CD4-positive, alpha-beta T cell treated with Interleukin-17A for 1 hour (primary cell): ENCODE data around the gene MEX3A.

ENCODE experiments used
- DNase-seq: peaks from one replicate; pipeline ENCODE4 v3.0.0-alpha.2; 2020

MEX3A gene

DNA sequence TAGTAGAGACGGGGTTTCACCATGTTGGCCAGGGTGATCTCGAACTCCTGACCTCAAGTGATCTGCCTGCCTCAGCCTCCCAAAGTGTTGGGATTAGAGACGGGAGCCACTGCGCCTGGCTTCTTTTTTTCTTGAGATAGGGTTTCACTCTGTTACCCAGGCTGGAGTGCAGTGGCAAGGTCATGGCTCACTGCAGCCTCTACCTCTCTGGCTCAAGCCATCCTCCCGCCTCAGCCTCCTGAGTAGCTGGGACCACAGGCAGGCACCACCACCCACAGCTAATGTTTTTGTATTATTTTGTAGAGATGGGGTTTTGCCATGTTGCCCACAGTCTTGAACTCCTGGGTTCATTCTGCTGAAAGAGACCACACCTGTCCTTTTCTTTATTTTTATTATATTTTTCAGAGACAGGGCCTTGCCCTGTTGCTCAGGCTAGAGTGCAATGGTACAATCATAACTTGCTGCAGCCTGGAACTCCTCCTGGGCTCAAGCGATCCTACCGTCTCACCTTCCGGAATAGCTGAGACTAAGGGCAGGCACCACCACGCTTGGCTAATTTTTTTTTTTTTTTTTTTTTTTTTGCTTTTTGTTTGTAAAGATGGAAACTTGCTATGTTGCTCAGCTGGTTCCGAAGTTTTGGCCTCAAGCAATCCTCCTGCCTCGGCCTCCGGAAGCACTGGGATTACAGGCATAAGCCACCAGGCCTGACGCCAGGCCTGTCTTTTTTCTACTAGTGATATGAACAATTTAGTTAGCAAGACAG lies 35.3 kb upstream of the MEX3A start:
- DNase-seq, result peak; percentile 40

DNA sequence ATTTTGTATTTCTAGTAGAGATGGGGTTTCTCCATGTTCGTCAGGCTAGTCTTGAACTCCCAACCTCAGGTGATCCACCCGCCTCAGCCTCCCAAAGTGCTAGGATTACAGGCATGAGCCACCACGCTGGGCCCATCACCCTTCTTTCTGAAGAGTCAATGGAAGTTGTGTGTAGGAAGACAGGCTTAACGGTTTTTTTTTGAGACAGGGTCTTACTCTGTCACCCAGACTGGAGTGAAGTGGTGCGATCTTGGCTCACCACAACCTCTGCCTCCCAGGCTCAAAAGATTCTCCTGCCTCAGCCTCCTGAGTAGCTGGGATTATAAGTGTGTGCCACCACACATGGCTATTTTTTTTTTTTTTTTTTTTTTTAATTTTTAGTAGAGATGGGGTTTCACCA lies 34.5 kb upstream of the MEX3A start:
- DNase-seq, result peak; percentile 36

DNA sequence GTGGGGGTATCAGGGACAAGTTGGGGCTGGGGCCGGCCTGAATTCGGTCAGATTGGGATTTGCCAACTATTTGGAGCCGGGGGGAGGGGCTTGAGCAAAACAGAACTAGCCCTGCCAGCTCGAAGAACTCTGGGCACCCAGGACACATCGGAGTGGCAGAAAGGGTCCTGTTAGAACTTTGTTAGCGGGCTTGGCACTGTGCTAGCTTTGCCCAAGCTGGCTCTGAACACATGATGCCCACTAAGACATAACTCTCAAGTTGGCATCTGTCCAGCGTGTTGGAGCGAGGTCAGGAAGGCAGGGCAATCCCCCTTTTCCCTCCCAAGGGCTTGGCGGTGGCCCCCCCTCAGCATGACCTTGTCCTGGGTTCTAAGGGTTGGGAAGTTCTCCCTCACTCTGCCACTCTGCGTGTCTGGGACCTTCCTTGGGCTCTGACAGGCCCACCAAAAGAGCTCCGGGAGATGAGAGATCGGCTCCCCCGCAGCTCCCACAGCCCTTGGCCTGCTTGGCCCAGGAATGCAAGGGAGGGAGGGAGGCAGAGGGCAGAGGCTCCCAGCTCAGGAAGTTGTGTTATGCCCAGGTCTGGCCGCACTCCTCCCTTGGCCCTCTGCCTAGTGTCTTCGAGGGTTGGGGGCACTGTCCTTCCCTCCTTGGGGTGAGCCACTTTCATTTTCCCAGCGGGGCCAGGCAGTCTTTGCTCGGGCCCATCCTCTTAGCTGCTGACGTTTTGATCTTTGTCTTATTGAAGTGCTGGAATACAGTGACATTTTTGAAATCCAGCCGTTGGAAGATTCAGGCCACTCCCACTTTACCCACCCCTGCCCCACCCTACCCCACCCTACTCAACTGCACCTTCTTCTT lies 33.5 kb upstream of the MEX3A start:
- DNase-seq, result peak; percentile 47

DNA sequence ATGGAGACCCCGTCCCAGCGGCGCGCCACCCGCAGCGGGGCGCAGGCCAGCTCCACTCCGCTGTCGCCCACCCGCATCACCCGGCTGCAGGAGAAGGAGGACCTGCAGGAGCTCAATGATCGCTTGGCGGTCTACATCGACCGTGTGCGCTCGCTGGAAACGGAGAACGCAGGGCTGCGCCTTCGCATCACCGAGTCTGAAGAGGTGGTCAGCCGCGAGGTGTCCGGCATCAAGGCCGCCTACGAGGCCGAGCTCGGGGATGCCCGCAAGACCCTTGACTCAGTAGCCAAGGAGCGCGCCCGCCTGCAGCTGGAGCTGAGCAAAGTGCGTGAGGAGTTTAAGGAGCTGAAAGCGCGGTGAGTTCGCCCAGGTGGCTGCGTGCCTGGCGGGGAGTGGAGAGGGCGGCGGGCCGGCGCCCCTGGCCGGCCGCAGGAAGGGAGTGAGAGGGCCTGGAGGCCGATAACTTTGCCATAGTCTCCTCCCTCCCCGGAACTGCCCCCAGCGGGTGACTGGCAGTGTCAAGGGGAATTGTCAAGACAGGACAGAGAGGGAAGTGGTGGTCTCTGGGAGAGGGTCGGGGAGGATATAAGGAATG lies 32.8 kb upstream of the MEX3A start:
- peak; percentile 35 for DNase-seq

DNA sequence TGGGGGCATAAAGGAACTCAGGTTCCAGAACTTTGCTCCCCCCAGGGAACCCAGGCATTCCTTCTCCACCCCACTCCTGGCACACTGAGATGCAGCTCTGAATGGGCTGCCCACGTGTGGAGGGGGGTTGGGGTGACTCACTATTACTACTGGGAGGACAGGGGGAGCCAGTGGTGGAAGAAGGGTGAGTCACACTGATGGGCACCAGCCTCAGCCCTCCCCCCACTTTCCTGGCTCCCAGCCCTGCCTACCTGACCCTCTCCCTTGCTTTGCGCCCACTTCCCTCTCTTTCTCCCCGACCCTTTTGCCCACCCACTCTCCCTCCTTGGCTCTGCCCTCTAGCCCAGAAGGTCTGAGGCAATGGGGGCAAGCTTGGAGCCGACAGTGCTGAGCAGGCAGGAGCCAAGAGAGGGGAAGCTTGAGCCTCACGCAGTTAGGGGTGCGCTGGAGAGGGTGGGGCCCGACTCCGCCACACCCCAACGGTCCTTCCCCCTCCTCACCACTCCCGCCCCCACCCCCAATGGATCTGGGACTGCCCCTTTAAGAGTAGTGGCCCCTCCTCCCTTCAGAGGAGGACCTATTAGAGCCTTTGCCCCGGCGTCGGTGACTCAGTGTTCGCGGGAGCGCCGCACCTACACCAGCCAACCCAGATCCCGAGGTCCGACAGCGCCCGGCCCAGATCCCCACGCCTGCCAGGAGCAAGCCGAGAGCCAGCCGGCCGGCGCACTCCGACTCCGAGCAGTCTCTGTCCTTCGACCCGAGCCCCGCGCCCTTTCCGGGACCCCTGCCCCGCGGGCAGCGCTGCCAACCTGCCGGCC lies 32.0 kb upstream of the MEX3A start, which contains the start of gene LMNA:
Gene LMNA, plus strand, starts transcription at position 611 of the 818 bp plus-strand sequence. CDS start 208 bp downstream, outside the sequence.
- peak; percentile 90 for DNase-seq

DNA sequence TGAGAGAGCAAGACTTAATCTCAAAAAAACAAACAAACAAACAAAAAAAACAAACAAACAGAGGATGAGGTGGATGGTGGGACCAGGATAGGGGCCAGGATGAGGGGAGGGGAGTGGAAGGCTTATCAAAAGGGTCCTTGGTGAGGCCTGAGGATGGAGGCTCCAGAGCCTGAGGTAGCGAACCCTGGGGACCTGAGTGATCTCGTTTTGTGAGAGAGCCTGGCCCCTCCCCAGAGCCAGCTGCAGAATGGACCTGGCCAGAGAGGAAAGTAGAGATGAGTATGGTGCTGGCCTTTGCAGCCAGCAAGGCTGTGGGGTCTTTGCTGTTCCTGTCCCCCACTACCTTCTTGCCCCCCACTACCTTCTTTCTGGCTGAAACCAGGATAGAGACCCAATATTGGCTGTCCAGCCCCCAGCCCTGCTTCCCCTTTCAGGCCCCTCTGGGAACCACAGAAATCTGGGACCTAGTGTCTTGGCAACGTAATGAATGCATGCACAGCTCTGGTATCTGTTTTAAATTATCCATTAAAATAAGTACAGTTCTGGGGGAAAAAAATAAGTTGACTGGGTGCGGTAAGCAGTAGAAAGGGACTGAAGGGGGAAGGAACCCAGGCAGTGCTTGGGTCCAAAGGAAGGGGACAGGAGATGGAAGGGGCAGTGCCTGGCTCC lies 31.2 kb upstream of the MEX3A start:
- no peak for DNase-seq

DNA sequence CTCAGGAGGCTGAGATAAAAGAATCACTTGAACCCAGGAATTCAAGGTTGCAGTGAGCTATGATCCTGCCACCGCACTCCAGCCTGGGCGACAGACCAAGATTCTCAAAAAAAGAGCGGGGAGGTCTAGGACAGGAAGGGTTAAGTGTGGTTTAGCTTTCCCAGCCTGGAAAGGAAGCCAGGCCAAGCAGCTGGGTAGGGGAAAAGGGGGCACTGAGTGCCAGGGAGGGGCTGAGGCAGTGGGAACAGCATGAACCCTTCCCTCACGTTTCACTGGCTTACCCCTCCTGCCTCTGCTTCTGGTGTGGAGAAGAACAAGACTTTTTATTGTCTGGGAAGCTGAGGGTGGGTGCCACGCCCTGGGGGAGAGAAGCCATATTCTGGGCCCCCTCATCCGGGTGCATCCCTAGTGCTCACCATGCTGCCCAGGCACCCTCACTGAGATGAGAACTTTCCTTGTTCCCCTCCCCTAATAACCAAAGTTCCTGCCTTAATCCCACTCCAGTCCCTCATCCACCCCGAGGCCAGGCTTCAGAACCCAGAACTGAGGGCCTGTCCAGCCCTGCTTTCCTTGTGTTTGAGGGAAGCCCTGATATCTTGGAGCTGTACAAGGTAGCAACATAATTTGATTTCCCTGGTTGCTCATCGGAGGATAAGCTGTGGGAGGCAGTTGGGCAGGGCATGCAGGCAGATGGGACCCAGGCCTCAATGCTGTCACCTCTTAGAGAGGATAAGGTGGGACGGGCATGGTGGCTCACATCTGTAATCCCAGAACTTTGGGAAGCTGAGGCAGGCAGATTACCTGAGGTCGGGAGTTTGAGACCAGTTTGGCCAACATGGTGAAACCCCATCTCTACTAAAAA lies 30.2 kb upstream of the MEX3A start:
- DNase-seq, result no peak

DNA sequence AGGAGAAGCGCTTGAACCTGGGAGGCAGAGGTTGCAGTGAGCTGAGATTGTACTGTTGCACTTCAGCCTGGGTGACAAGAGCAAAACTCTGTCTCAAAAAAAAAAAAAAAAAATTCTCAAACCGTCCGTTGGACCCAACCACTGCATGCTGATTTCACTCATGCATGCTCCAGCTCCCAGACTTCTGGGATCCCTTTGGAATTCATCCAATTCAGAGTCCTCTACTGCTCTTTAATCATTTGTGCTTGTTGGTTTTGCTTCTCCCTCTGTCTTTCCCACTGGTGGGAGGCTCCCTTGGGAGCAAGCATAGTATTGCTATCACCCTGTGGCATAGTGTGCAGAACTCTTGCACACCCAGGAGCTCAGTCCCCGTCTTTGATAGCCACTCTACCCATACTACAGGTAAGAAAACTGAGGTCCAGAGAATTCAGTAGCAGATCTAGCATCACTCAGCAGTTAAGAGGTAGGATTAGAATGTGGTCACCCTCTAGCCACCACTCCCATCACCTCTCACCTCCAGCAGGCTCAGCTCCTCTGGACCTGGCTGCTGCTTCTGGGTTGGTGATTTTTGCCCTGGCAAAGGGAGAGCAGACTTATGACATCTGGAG lies 29.2 kb upstream of the MEX3A start:
- no peak for DNase-seq

DNA sequence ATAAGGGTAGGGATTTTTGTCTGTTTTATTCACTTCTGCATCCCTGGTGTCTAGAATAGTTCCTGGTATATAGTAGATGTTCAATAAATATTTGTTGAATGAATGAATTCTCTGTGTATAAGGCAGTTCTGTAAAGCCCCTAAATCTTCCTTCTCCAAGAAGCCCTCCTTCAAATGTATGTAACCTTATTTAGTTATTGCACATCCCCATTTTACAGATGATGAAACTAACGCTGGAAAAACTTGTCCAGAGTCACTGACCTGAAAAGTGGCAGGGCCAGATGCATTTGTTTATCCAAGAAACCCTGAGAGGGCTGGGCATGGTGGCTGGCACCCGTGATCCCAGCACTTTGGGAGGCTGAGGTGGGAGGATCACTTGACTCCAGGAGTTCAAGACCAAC lies 28.0 kb upstream of the MEX3A start:
- no peak for DNase-seq

DNA sequence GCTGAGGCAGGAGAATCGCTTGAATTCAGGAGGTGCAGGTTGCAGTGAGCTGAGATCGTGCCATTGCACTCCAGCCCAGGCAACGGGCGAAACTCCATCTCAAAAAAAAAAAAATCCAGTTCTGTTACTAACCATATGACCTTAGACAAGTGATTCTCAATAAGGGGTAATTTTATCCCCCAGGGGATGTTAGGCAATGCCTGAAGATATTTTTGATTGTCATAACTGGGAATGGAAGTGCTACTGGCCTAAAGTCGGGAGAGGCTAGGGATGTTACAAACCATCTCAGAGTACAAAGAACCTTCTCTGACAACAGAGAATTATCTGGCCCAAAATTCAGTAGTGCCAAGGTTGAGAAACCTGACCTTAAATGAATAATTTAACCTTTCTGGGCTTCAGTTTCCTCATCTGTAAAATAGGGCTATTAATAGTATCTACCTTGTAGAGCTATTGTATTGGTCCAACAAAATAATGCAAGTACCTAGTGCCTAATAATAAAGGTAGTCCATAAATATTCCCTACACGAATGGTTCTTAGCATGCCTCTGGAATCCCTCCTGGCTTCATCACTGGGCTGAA lies 26.5 kb upstream of the MEX3A start:
- no peak for DNase-seq

DNA sequence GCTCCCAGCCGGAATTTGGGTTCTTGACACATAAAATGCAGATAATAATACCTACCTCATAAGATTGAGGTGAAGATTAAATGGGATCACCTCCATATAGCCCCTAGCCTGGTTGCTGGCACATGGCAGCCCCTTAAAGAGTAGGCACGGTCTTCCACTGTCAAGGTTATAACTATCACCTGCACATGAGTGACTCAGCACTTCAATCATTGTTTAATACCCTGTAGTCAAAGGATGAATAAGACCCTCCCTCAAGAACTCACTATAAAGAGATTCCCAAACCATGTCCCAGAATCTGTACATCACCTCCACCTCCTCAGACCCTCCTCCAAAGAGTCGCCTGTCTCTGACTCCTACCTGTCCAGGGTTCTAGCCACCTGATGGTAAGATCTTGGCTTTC lies 25.8 kb upstream of the MEX3A start:
- DNase-seq, result no peak

DNA sequence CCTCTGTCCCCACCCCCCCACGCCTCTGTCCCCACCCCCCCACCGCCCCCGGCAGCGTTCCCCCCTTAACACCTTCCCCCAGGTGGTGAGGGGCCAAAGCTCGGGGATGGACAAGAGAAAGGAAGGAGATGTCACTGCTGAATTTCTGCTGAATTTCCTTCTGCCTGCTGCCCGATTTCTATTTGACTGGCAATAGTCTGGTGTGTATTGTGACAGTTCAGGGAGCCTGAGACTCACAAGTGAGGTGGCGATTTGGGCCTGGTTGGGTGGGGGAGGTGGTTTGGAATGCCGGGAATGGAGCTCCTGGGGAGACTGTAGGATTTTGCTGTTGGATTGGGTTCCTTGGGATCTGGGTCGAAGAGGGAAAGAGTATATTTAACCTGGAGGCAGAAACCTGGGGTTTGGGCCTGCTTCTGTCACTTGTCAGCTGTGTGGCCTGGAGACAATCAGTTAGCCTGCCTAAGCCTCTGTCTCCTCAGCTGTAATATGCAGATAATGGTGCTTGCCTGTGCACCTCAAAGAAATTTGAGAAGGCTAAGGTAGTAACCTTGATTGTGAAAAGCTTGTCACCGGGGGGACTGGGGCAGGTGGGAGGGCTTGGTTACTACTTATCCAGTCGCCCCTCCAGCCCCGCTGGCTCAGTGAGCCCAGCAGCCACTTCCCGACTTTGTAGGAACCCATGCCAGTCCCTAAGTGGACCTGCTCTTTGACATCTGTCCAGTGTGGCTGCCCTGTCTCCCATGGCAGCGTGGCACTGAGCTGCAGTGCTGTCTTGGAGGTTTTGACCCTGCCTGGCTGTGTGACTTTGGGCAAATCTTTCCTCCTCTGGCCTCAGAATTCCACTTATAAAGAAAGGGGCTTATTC lies 24.6 kb upstream of the MEX3A start:
- no peak for DNase-seq

DNA sequence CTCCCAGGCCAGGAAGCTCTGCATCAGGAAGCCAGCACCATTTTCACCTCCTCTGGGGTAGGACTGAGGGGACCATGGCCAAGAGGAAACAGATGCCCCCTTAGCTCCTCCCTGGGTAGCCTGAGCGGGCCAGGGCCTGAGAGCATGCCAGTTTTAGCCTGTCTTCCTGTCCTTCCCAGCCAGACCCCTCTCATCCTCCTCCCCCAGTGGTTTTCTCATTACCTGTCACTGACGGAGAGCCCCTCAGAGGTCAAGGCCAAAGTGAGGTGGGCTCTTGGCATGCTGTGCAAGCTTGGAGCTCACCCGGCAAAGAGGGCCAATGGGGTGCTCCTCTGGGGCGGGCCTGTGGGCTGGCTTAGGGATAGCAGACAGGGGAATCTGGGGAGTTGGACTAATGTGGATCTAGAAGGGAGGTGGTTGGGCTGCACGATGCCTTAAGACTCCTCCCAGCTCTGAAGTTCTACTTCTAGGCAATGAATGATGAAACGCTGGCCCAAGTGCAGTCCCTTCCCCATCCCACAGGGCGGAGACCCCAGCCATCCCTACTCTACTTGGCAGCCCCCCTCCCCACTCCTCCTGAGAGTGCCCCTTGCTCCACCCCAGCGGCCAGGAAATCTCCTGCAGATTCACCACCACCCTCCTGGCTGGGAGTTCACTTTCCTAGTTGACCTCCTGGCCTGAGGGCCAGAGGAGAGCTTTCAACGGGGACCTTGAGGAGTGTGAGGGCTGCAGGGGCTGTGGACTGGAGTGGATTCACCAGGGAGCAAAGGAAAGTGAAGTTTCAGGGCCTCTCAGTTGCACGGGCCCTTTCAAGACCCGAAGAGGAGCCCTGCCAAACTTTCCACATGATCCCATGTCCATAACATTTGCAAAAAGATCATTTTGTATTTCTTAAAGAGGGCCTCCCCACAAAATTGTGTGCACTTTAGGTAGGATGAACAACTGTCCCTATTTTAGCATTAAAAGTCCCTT lies 22.9 kb upstream of the MEX3A start:
- peak; percentile 23 for DNase-seq

DNA sequence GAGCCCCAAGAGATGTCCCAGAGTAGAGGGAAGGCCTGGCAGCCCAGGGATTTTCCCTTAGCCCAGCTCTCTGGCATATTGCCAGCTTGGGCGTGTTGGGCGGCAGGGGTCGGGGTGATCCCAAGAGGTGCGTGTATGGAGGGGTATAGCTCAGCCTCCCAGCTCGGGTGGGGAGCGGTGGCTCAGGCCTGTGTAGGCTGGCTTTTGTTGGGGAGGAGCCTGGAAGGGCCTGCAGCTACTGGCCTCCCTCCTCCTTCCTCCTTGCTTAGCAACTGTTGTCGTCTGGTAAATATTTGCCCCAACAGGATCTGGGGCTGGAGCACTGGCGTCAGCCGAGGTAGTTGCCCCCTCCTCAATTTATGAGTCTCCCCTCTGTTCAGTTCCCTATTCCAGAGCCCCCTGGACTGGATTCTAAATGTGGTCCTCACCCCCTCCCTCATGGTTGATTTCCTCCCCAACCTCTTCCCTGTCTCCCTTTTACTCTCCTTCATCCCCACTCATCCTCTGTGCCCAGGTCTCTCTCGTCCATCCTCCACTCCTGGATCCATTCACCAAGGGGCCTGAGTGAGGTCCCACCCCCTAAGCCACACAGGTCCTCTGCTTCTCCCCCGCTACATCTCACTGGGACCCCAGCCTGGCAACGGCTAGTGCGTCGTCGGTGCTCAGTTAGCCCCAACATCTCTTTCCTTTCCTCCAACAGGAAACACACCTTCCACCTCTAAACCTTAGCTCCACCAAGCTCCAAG lies 22.0 kb upstream of the MEX3A start:
- peak; percentile 91 for DNase-seq

DNA sequence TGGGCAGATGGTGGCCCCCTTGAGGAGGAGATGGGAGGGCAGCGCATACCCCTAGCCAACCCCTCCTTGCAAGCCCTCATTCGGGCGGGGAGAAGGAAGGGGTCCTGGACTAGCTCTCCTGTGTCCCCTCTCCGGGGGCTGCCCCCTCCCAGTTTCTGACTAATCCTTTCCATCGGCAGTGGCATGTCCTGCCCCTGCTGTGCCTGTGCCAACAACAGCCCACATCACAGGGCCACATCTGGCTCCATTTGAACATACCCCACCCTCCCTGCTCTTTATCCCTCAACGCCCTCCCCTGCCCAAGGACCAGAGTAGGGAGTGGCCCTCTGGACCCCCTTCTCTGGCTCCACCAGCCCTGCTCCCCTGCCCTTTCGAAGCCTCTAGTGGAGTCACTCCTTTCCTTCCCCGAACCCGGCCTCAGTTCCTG lies 21.3 kb upstream of the MEX3A start:
- peak; percentile 49 for DNase-seq

DNA sequence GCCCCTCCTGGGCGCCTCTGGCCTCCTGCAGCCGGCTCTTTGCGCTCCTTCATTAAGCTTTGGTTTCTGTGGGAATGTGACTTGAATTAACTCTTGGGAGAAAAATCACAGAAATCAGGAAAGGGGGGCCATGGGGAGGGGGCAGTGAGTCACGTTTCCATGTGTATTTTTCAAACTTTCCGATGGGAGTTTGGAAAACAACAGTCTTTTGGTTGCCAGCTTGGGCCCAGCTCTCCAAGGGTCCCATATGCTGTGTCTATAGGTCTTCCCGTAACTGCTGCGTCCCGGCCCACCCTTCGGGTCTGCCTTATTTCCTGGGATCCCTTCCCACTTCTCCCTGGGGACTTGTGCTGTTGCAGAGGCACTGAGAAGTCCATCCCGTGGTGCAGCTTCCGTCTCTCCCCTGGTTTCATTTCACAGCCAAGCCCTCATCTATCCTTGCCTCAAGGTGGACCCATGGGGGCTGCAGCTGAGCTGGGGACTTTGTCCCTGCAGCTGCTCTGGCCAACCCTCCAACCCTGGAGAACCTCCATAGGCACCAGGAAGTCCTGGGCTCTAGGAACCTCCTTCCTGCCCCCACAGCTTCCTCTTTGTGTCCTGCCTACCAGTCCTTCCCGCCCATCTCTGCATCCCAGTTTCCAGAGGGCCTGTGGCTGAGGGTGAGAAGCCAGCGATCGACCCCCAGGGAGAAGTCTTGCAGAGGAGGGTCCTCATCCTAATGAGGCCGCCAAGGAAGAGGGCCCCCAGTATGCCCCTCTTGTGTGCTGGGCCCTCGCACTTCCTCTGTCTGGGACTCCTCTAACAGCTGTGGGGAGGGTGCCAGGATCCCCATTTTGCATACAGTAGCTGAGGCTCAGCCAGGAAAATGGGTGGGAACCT lies 20.6 kb upstream of the MEX3A start:
- DNase-seq, result no peak
